HCT116 (cell line): ENCODE measurements around the gene CNN3. TPM values are rescaled to one million over a fixed set of nuclear protein-coding genes. Genes with fewer than 3 reads are reported as not detected.

ENCODE experiments used
- ATAC-seq: fragments of 200-7000 bp; cut with Tn5 transposase; 2 replicates; pipeline ENCODE4 v1.9.1; 2020; ENCODE audit warnings: mild to moderate bottlenecking, moderate library complexity
- BruUV-seq: library from RNA; stranded (reverse); fragments of 400-500 nt; replicated peaks from 2 replicates; lab custom pipeline; 2021; lab: Mats Ljungman, UMichigan
- CTCF ChIA-PET: fragments of 300-600 bp; sonication (Branson Sonifier 250); formaldehyde crosslinking; loops from one replicate; lab custom pipeline; 2021; ENCODE audit warnings: antibody characterized with exemption; lab: Charles Lee
- POLR2A ChIA-PET: fragments of 300-600, 350-600 bp; sonication (Branson Sonifier 250); formaldehyde crosslinking; loops from one replicate; lab custom pipeline; 2021; ENCODE audit warnings: antibody characterized with exemption; lab: Charles Lee
- RAD21 ChIA-PET, 2 experiments: fragments of 300-600 bp; sonication (Branson Sonifier 250); formaldehyde crosslinking; loops; one replicate each; lab custom pipeline; 2023; ENCODE audit warnings: low total read pairs in 2 of 2; ENCODE audit not compliant: uncharacterized antibody in 2 of 2, unreplicated experiment in 2 of 2, low non-redundant PET in 1 of 2; lab: Charles Lee
- DNase-seq: peaks from one replicate; pipeline ENCODE4 v3.0.0-alpha.2; 2010; ENCODE audit warnings: low read depth, low spot score
- H2AFZ ChIP-seq: fragments of 200-600 bp; shearing (Covaris generic), sonication (generic); 2 replicates; pipeline ENCODE4 v1.6.1; 2017; ENCODE audit warnings: low read depth, mixed run types, mixed read lengths, antibody characterized with exemption, low read length; ENCODE audit not compliant: poor library complexity, severe bottlenecking
- H3K27ac ChIP-seq: 2 replicates; pipeline ENCODE4 v1.5.1; 2012; ENCODE audit warnings: low read depth, low read length
- H3K27me3 ChIP-seq: fragments of 200-600 bp; sonication (generic); 2 replicates; pipeline ENCODE4 v1.6.1; 2016; ENCODE audit warnings: mixed run types, low read length, mixed read lengths; ENCODE audit not compliant: insufficient read depth
- H3K36me3 ChIP-seq, 2 experiments: fragments of 200-500 bp in 1 of 2; fragments of 200-600 bp in 1 of 2; sonication (Bioruptor generic) in 1 of 2; sonication (generic) in 1 of 2; 2 replicates each; pipeline versions ENCODE4 v1.5.1 to v1.6.1; 2014 to 2016; ENCODE audit warnings: low read length in 2 of 2, inconsistent platforms in 1 of 2, mixed read lengths in 1 of 2, mixed run types in 1 of 2; ENCODE audit not compliant: insufficient read depth in 2 of 2, control insufficient read depth in 1 of 2
- H3K4me1 ChIP-seq, 2 experiments: fragments of 200-600 bp in 1 of 2; sonication (generic) in 1 of 2; 2 replicates each; pipeline versions ENCODE4 v1.5.1 to v1.6.1; 2012 to 2017; ENCODE audit warnings: low read length in 2 of 2, inconsistent platforms in 1 of 2, mild to moderate bottlenecking in 1 of 2, mixed read lengths in 1 of 2, mixed run types in 1 of 2, moderate library complexity in 1 of 2; ENCODE audit not compliant: insufficient read depth in 2 of 2, control insufficient read depth in 1 of 2
- H3K4me2 ChIP-seq: fragments of 200-600 bp; sonication (generic); 2 replicates; pipeline ENCODE4 v1.6.1; 2017; ENCODE audit warnings: mixed run types, low read length, mixed read lengths
- H3K4me3 ChIP-seq, 2 experiments: fragments of 200-600 bp in 1 of 2; sonication (generic) in 1 of 2; replicated peaks in 1 of 2; 2 replicates each; pipeline ENCODE4 v1.5.1; 2011 to 2016; ENCODE audit warnings: low read length in 2 of 2, control low read depth in 1 of 2, low read depth in 1 of 2, mild to moderate bottlenecking in 1 of 2, mixed read lengths in 1 of 2, mixed run types in 1 of 2
- H3K79me2 ChIP-seq: fragments of 200-600 bp; sonication (generic); 2 replicates; pipeline ENCODE4 v1.6.1; 2017; ENCODE audit warnings: mild to moderate bottlenecking, mixed run types, low read length, moderate library complexity, mixed read lengths; ENCODE audit not compliant: insufficient read depth
- H3K9ac ChIP-seq: fragments of 200-600 bp; sonication (generic); 2 replicates; pipeline ENCODE4 v1.6.1; 2016; ENCODE audit warnings: low read length, mixed read lengths
- H3K9me2 ChIP-seq: fragments of 200-600 bp; sonication (generic), shearing (Covaris generic); 2 replicates; pipeline ENCODE4 v1.6.1; 2017; ENCODE audit warnings: mixed run types, mild to moderate bottlenecking, moderate library complexity; ENCODE audit not compliant: insufficient read depth
- H3K9me3 ChIP-seq, 2 experiments: fragments of 200-500 bp in 1 of 2; fragments of 200-600 bp in 1 of 2; sonication (Bioruptor generic) in 1 of 2; sonication (generic) in 1 of 2; 2 replicates each; pipeline ENCODE4 v1.6.1; 2014 to 2017; ENCODE audit warnings: low read length in 2 of 2, mixed read lengths in 2 of 2, inconsistent platforms in 1 of 2, low read depth in 1 of 2, mild to moderate bottlenecking in 1 of 2, mixed run types in 1 of 2, moderate library complexity in 1 of 2; ENCODE audit not compliant: control insufficient read depth in 1 of 2, insufficient read depth in 1 of 2
- H4K20me1 ChIP-seq: fragments of 200-600 bp; sonication (generic), shearing (Covaris generic); 2 replicates; pipeline ENCODE4 v1.6.1; 2017; ENCODE audit warnings: mixed run types, mild to moderate bottlenecking, moderate library complexity; ENCODE audit not compliant: insufficient read depth
- ATF3 ChIP-seq: IDR thresholded peaks from 2 replicates; pipeline ENCODE4 v1.6.1; 2012
- CBX3 ChIP-seq: IDR thresholded peaks from 2 replicates; pipeline ENCODE4 v1.6.1; 2012; ENCODE audit warnings: low read depth
- CTCF ChIP-seq, 3 experiments: fragments of 200-600 bp in 1 of 3; sonication (generic) in 1 of 3; IDR thresholded peaks in 2 of 3; conservative IDR thresholded peaks in 1 of 3; 2 replicates each; pipeline ENCODE4 v1.5.1; 2012 to 2017; ENCODE audit warnings: low read depth in 2 of 3, low read length in 2 of 3, antibody characterized with exemption in 1 of 3, borderline replicate concordance in 1 of 3, control low read depth in 1 of 3, mild to moderate bottlenecking in 1 of 3, mixed read lengths in 1 of 3, mixed run types in 1 of 3, moderate library complexity in 1 of 3; ENCODE audit not compliant: insufficient read depth in 1 of 3
- ELF1 ChIP-seq: IDR thresholded peaks from 2 replicates; pipeline ENCODE4 v1.6.1; 2012; ENCODE audit warnings: low read depth, borderline replicate concordance
- EZH2 ChIP-seq: fragments of 200-600 bp; sonication (generic); IDR thresholded peaks from 2 replicates; pipeline ENCODE4 v1.6.1; 2017; ENCODE audit warnings: antibody characterized with exemption, mixed run types
- EZH2phosphoT487 ChIP-seq: fragments of 200-600 bp; IDR thresholded peaks from 2 replicates; pipeline ENCODE4 v1.6.1; 2018; ENCODE audit warnings: antibody characterized with exemption, borderline replicate concordance
- MAX ChIP-seq: IDR thresholded peaks from 2 replicates; pipeline ENCODE4 v1.6.1; 2012
- POLR2A ChIP-seq: IDR thresholded peaks from 2 replicates; pipeline ENCODE4 v1.7.0; 2011; ENCODE audit warnings: borderline replicate concordance; ENCODE audit not compliant: insufficient read depth, insufficient read length; ENCODE audit errors: extremely low read depth
- SP1 ChIP-seq: IDR thresholded peaks from 2 replicates; pipeline ENCODE4 v1.6.1; 2012; ENCODE audit warnings: low read depth
- SRF ChIP-seq: IDR thresholded peaks from 2 replicates; pipeline ENCODE4 v1.6.1; 2012; ENCODE audit warnings: low read depth
- ZNF274 ChIP-seq: fragments of 200-500 bp; sonication (Bioruptor generic); IDR thresholded peaks from 2 replicates; pipeline ENCODE4 v1.6.1; 2014; ENCODE audit warnings: mild to moderate bottlenecking, low read depth, low read length, inconsistent platforms
- intact Hi-C: fragments of 100-400 bp; cut with micrococcal nuclease; formaldehyde crosslinking; loops from 2 replicates; pipeline ENCODE4 v1.10.0; 2022
- total RNA-seq: library from RNA; stranded (reverse); gene quantifications from one replicate; pipeline ENCODE4 v1.2.1, GENCODE V29; 2021; ENCODE audit not compliant: unreplicated experiment

Gene CNN3
- total RNA-seq, 1 experiment from 2014 or later = 109 TPM

- ATAC-seq (no peak), DNase-seq (no peak)
- ChIA-PET RAD21 (no interaction called here), POLR2A (no interaction called here), CTCF (no interaction called here)
- Histone ChIP-seq H4K20me1 (no peaks in the 10 kb centered on the region), H3K9ac (no peak overlapping the region), H3K9me2 (no peaks in the 10 kb centered on the region), H3K4me1 (peaks cover 4 to 14% of the 10 kb centered on the region in 2 experiments; a peak in 3 of 4 replicates), H3K9me3 (no peaks in the 10 kb centered on the region), H3K79me2 (peaks cover 3% of the 10 kb centered on the region; the same call in 1 of the 2 replicates), H2AFZ (no peak overlapping the region), H3K36me3 (no peaks in the 10 kb centered on the region), H3K27ac (no peak overlapping the region), H3K4me3 (no peak overlapping the region), H3K27me3 (no peaks in the 10 kb centered on the region), H3K4me2 (no peak overlapping the region)
- intact Hi-C loops = no loop called here
- TF ChIP-seq CTCF (IDR thresholded peaks at IDR 0.05 in 2 of 3, conservative IDR thresholded peaks at IDR 0.05 in 1 of 3; ENCODE audit: borderline replicate concordance in 1 of 3, insufficient read depth in 1 of 3, low read depth in 2 of 3, low read length in 2 of 3) (no peak), CBX3 (no peak), SP1 (no peak), ZNF274 (no peak)
- no TSS peak for BruUV-seq
Measured at GRCh38 chr1:94931254-94931841, 4.4 kb upstream of the CNN3 start.

- Histone ChIP-seq H3K9me3 (no peaks in the 10 kb centered on the region), H3K27ac (no peak overlapping the region), H3K9me2 (no peaks in the 10 kb centered on the region), H3K9ac (no peak overlapping the region), H3K36me3 (no peaks in the 10 kb centered on the region), H2AFZ (no peak overlapping the region), H4K20me1 (peaks cover 5% of the 10 kb centered on the region; the same call in 1 of the 2 replicates), H3K27me3 (no peaks in the 10 kb centered on the region), H3K4me1 (peaks cover 10 to 24% of the 10 kb centered on the region in 2 experiments; a peak in 3 of 4 replicates), H3K4me2 (no peak overlapping the region), H3K4me3 (no peak overlapping the region), H3K79me2 (peaks cover 21% of the 10 kb centered on the region)
- intact Hi-C loops = no loop called here
- ChIA-PET RAD21 (no interaction called here), POLR2A (no interaction called here), CTCF (no interaction called here)
- no TSS peak for BruUV-seq
- ATAC-seq = no peak
- no peak for DNase-seq
- TF ChIP-seq MAX (no peak), ATF3 (no peak), POLR2A (no peak), EZH2phosphoT487 (no peak), EZH2 (no peak), CTCF (IDR thresholded peaks at IDR 0.05 in 2 of 3, conservative IDR thresholded peaks at IDR 0.05 in 1 of 3; ENCODE audit: borderline replicate concordance in 1 of 3, insufficient read depth in 1 of 3, low read depth in 2 of 3, low read length in 2 of 3) (no peak), SRF (no peak), ZNF274 (no peak), ELF1 (no peak)
Measured at GRCh38 chr1:94929351-94930217, 2.7 kb upstream of the CNN3 start.
